PC-9 (cell line): Measurements from ENCODE around the gene RTN4IP1. TPM values are rescaled to one million over a fixed set of nuclear protein-coding genes. Genes with fewer than 3 reads are reported as not detected.
A peak's percentile ranks its signal among the peaks of the same experiment; 100 is the strongest.

Source experiments
- BruUV-seq: library from RNA; stranded (reverse); fragments of 400-500 nt; replicated peaks from 2 replicates; lab custom pipeline; 2021; lab: Mats Ljungman, UMichigan
- CTCF ChIA-PET: fragments of 300-600 bp; sonication (Branson Sonifier 250); formaldehyde crosslinking; loops from one replicate; lab custom pipeline; 2022; ENCODE audit warnings: antibody characterized with exemption; lab: Charles Lee
- POLR2A ChIA-PET: fragments of 300-600 bp; sonication (Branson Sonifier 250); formaldehyde crosslinking; loops from one replicate; lab custom pipeline; 2022; ENCODE audit warnings: antibody characterized with exemption; ENCODE audit not compliant: unreplicated experiment; lab: Charles Lee
- DNase-seq, 2 experiments: peaks; one replicate each; pipeline versions ENCODE4 v3.0.0 to v3.0.0-alpha.2; 2015 to 2022; ENCODE audit warnings: mixed read lengths in 1 of 2
- H2AFZ ChIP-seq: fragments of 200-600 bp; sonication (generic); 2 replicates; pipeline ENCODE4 v1.8.1; 2017; ENCODE audit warnings: antibody characterized with exemption
- H3F3A ChIP-seq: fragments of 200-600 bp; sonication (generic); 2 replicates; pipeline ENCODE4 v1.8.1; 2017; ENCODE audit warnings: antibody characterized with exemption, mild to moderate bottlenecking, low read depth; ENCODE audit not compliant: insufficient read depth
- H3K27ac ChIP-seq: fragments of 200-600 bp; sonication (generic); 2 replicates; pipeline ENCODE4 v1.6.1; 2016; ENCODE audit warnings: mixed run types
- H3K27me3 ChIP-seq: fragments of 200-600 bp; sonication (generic); 2 replicates; pipeline ENCODE4 v1.6.1; 2016; ENCODE audit warnings: low read depth, mixed run types; ENCODE audit not compliant: insufficient read depth
- H3K36me3 ChIP-seq: fragments of 200-600 bp; sonication (generic); 2 replicates; pipeline ENCODE4 v1.6.1; 2016; ENCODE audit warnings: low read depth, mixed run types
- H3K4me1 ChIP-seq: fragments of 200-600 bp; sonication (generic); replicated peaks from 2 replicates; pipeline ENCODE4 v1.6.1; 2016; ENCODE audit warnings: mixed run types; ENCODE audit not compliant: insufficient read depth
- H3K4me2 ChIP-seq: fragments of 200-600 bp; sonication (generic); 2 replicates; pipeline ENCODE4 v1.6.1; 2017; ENCODE audit warnings: mixed run types
- H3K4me3 ChIP-seq: fragments of 200-600 bp; sonication (generic); 2 replicates; pipeline ENCODE4 v1.6.1; 2016; ENCODE audit warnings: mixed run types
- H3K79me2 ChIP-seq: fragments of 200-600 bp; sonication (generic); 2 replicates; pipeline ENCODE4 v1.6.1; 2017; ENCODE audit warnings: low read depth, mixed run types
- H3K9me2 ChIP-seq: fragments of 200-600 bp; sonication (generic); 2 replicates; pipeline ENCODE4 v1.8.1; 2017; ENCODE audit warnings: mild to moderate bottlenecking; ENCODE audit not compliant: insufficient read depth
- H3K9me3 ChIP-seq: fragments of 200-600 bp; sonication (generic); 2 replicates; pipeline ENCODE4 v1.8.1; 2016; ENCODE audit warnings: low read depth; ENCODE audit not compliant: insufficient read depth
- H4K20me1 ChIP-seq: fragments of 200-600 bp; sonication (generic); 2 replicates; pipeline ENCODE4 v1.8.1; 2017; ENCODE audit not compliant: insufficient read depth
- CTCF ChIP-seq: fragments of 200-600 bp; sonication (generic); conservative IDR thresholded peaks from 2 replicates; pipeline ENCODE4 v1.6.1; 2017; ENCODE audit warnings: mixed run types, antibody characterized with exemption, mild to moderate bottlenecking, moderate library complexity
- EZH2 ChIP-seq: fragments of 200-600 bp; sonication (generic); IDR thresholded peaks from 2 replicates; pipeline ENCODE4 v1.8.0; 2017; ENCODE audit warnings: antibody characterized with exemption, low read depth
- intact Hi-C: fragments of 100-400 bp; cut with micrococcal nuclease; formaldehyde crosslinking; loops from one replicate; pipeline ENCODE4 v1.10.0; 2022; ENCODE audit not compliant: unreplicated experiment
- total RNA-seq: library from RNA; stranded (reverse); gene quantifications from 2 replicates; pipeline ENCODE4 v1.2.3, GENCODE V29; 2021

Gene RTN4IP1
- total RNA-seq, 1 experiment from 2014 or later = 10.0 TPM

- no peaks in the 10 kb centered on the region for H3K79me2 ChIP-seq
- no peaks in the 10 kb centered on the region for H3F3A ChIP-seq
- intact Hi-C loops = loop anchor here (2.0 kb wide), 1 partner anchor 224 kb away; no protein-coding TSS in a partner anchor
- no peak overlapping the region for H2AFZ ChIP-seq
- peaks cover 9% of the 10 kb centered on the region for H3K4me1 ChIP-seq
- H3K9me3 ChIP-seq = no peaks in the 10 kb centered on the region
- H3K9me2 ChIP-seq = no peaks in the 10 kb centered on the region
- POLR2A ChIA-PET = interaction anchor here (0.6 kb wide), 2 partner anchors 133 to 263 kb away, joined by 5 read pairs; no protein-coding TSS in a partner anchor
- H3K4me3 ChIP-seq = no peak overlapping the region
- no peaks in the 10 kb centered on the region for H3K36me3 ChIP-seq
- DNase-seq = peak; percentile 66 to 73
- H3K27me3 ChIP-seq = no peaks in the 10 kb centered on the region
- BruUV-seq = no TSS peak
- TF ChIP-seq EZH2 (no peak), CTCF (no peak)
- H3K27ac ChIP-seq = no peak overlapping the region
- H3K4me2 ChIP-seq = peak overlapping the region; percentile 37
- CTCF ChIA-PET = interaction anchor here (0.5 to 1.0 kb wide), 4 partner anchors 17 to 405 kb away, joined by 3 to 6 read pairs (median 5); no protein-coding TSS in a partner anchor
- no peaks in the 10 kb centered on the region for H4K20me1 ChIP-seq
These were observed 54.4 kb downstream of the RTN4IP1 start for GRCh38 chr6:106574741-106575458.

- H3F3A ChIP-seq = no peaks in the 10 kb centered on the region
- TF ChIP-seq CTCF (no peak), EZH2 (no peak)
- H3K27me3 ChIP-seq = no peaks in the 10 kb centered on the region
- H3K36me3 ChIP-seq = no peaks in the 10 kb centered on the region
- no peak overlapping the region for H3K4me2 ChIP-seq
- H4K20me1 ChIP-seq = no peaks in the 10 kb centered on the region
- H3K79me2 ChIP-seq = no peaks in the 10 kb centered on the region
- CTCF ChIA-PET = no interaction called here
- H3K27ac ChIP-seq = no peak overlapping the region
- no peak overlapping the region for H3K4me3 ChIP-seq
- POLR2A ChIA-PET = no interaction called here
- H2AFZ ChIP-seq = no peak overlapping the region
- no peak for DNase-seq
- no TSS peak for BruUV-seq
- no peaks in the 10 kb centered on the region for H3K9me3 ChIP-seq
- peaks cover 9% of the 10 kb centered on the region for H3K4me1 ChIP-seq
- intact Hi-C loops = no loop called here
- no peaks in the 10 kb centered on the region for H3K9me2 ChIP-seq
These were observed 56.3 kb downstream of the RTN4IP1 start for GRCh38 chr6:106572875-106573585.

GRCh38 chr6:106572436-106572835, 56.9 kb downstream of the RTN4IP1 start:
- Histone ChIP-seq H3K4me2 (no peak overlapping the region), H3K27ac (no peak overlapping the region), H3K4me1 (peaks cover 9% of the 10 kb centered on the region), H3K27me3 (no peaks in the 10 kb centered on the region), H3K36me3 (0 out of 2 replicates have a peak, but pooled peaks cover 2% of the 10 kb centered on the region), H2AFZ (no peak overlapping the region), H3K4me3 (no peak overlapping the region), H3K79me2 (no peaks in the 10 kb centered on the region), H3K9me3 (no peaks in the 10 kb centered on the region), H3K9me2 (no peaks in the 10 kb centered on the region), H4K20me1 (no peaks in the 10 kb centered on the region), H3F3A (no peaks in the 10 kb centered on the region)
- intact Hi-C loops = no loop called here
- CTCF ChIA-PET = no interaction called here
- no peak for DNase-seq
- POLR2A ChIA-PET = no interaction called here
- TF ChIP-seq CTCF (no peak), EZH2 (no peak)
- BruUV-seq = no TSS peak
